ENCODE measurements around the gene MAP3K14. TPM values are rescaled to one million over a fixed set of nuclear protein-coding genes. Genes with fewer than 3 reads are reported as not detected.

The MAP3K14 gene
- polyA plus RNA-seq, 1 experiment, result 4.9 TPM

DNA sequence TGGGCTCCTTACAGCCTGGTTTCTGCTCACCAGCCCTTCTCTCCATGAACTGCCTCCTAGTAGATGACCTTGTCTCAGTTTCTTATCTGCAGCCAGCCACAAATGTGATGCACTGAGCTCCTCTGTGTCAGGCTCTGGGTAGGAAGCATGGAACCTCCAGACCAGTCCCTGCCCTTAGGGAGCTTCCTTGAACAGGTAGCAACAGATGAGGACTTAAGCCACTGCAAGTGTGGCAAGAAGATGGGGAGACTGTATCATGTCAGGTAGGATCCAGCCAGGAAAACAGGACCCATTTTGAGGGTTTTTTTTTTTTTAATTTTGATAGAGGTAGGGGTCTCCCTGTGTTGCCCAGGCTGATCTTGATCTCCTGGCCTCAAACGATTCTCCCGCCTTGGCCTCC, 5.3 kb upstream of the MAP3K14 start:
- H3K9me3 ChIP-seq (ENCODE audit: control insufficient read depth, insufficient read depth, low read length), result no peaks in the 10 kb centered on the region
- H3K27ac ChIP-seq (ENCODE audit: low read depth, low read length), result no peak overlapping the region
- TF ChIP-seq, protein P1, sequence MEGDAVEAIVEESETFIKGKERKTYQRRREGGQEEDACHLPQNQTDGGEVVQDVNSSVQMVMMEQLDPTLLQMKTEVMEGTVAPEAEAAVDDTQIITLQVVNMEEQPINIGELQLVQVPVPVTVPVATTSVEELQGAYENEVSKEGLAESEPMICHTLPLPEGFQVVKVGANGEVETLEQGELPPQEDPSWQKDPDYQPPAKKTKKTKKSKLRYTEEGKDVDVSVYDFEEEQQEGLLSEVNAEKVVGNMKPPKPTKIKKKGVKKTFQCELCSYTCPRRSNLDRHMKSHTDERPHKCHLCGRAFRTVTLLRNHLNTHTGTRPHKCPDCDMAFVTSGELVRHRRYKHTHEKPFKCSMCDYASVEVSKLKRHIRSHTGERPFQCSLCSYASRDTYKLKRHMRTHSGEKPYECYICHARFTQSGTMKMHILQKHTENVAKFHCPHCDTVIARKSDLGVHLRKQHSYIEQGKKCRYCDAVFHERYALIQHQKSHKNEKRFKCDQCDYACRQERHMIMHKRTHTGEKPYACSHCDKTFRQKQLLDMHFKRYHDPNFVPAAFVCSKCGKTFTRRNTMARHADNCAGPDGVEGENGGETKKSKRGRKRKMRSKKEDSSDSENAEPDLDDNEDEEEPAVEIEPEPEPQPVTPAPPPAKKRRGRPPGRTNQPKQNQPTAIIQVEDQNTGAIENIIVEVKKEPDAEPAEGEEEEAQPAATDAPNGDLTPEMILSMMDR (IDR thresholded peaks at IDR 0.05; ENCODE audit: low read depth, low read length), result no peak
- no peaks in the 10 kb centered on the region for H3K27me3 ChIP-seq (ENCODE audit: control insufficient read depth, insufficient read depth, low read length)
- no peak for DNase-seq (ENCODE audit: low read depth, low spot score)
- ChIA-PET CTCF (interaction anchor here (0.7 kb wide), 1 partner anchor 44 kb away, joined by 3 read pairs; no protein-coding TSS in a partner anchor), POLR2A (no interaction called here)
- no peak overlapping the region for H3K4me3 ChIP-seq (ENCODE audit: low read depth, low read length)

DNA sequence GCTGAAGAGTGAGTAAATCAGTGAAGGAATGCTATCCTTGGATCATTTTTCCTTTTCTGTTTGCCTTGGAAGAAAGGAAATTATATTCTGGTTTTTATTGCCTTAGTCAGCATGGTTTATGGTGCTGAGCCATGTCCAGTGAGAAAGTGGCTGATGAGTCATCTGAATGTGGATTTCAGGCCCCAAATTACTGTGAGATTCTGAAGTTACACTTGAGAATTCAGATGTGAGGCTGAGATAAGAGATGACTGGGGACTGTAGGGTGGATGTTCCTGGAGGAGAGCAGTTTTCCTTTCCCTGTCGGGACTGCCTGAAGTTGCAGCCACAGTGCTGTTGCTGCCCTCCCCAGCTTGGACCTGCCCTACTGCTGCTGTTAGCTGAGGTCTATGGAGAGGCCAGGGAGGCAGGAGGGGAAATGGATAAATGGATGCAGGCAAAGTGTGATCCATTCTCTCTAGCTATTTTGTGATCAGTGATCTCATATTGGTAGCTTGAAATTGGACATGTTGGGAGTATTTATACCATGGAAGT, 4.2 kb upstream of the MAP3K14 start:
- Histone ChIP-seq H3K27me3 (ENCODE audit: control insufficient read depth, insufficient read depth, low read length) (no peaks in the 10 kb centered on the region), H3K4me3 (ENCODE audit: low read depth, low read length) (no peak overlapping the region), H3K27ac (ENCODE audit: low read depth, low read length) (peak overlapping the region; percentile 65), H3K9me3 (ENCODE audit: control insufficient read depth, insufficient read depth, low read length) (no peaks in the 10 kb centered on the region)
- POLR2A ChIA-PET, result interaction anchor here (1.0 to 1.1 kb wide), 2 partner anchors 24 to 48 kb away, joined by 3 read pairs; no protein-coding TSS in a partner anchor
- DNase-seq (ENCODE audit: low read depth, low spot score), result peak; percentile 73
- TF ChIP-seq, protein P1 (IDR thresholded peaks at IDR 0.05; ENCODE audit: low read depth, low read length), result no peak
- CTCF ChIA-PET, result interaction anchor here (1.5 kb wide), 2 partner anchors 9 to 64 kb away, joined by 3 to 6 read pairs; no protein-coding TSS in a partner anchor

DNA sequence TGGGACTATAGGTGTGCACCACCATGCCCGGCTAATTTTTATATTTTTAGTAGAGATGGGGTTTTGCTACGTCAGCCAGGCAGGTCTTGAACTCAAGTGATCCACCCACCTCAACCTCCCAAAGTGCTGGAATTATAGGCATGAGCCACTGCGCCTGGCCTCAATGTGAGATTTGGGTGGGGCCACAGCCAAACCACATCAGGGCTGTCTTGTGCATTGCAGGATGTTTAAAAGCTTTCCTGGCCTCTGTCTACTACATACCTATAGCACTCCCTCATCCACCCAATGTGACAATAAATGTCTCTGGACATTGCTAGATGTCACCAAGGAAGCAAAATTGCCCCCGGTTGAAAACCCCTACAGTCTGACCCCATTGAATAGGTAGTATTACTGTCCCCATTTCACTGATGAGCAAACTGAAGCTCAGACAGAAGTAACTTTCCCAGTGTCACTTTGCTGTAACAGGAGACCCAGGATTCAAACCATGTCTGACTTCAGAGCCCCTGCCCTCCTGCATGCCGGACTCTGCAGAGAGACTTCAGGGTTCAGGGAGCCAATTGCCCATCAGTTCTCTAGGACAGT, 3.6 kb upstream of the MAP3K14 start:
- Histone ChIP-seq H3K9me3 (ENCODE audit: control insufficient read depth, insufficient read depth, low read length) (no peaks in the 10 kb centered on the region), H3K27ac (ENCODE audit: low read depth, low read length) (peak overlapping the region; percentile 65), H3K4me3 (ENCODE audit: low read depth, low read length) (no peak overlapping the region), H3K27me3 (ENCODE audit: control insufficient read depth, insufficient read depth, low read length) (no peaks in the 10 kb centered on the region)
- CTCF ChIA-PET, result interaction anchor here (0.9 to 1.5 kb wide), 4 partner anchors 10 to 185 kb away, joined by 3 to 6 read pairs (median 4); partner anchors contain the start of gene ACBD4
- DNase-seq (ENCODE audit: low read depth, low spot score), result no peak
- POLR2A ChIA-PET, result interaction anchor here (1.0 to 1.1 kb wide), 2 partner anchors 25 to 49 kb away, joined by 3 read pairs; no protein-coding TSS in a partner anchor
- TF ChIP-seq, protein P1 (IDR thresholded peaks at IDR 0.05; ENCODE audit: low read depth, low read length), result no peak

DNA sequence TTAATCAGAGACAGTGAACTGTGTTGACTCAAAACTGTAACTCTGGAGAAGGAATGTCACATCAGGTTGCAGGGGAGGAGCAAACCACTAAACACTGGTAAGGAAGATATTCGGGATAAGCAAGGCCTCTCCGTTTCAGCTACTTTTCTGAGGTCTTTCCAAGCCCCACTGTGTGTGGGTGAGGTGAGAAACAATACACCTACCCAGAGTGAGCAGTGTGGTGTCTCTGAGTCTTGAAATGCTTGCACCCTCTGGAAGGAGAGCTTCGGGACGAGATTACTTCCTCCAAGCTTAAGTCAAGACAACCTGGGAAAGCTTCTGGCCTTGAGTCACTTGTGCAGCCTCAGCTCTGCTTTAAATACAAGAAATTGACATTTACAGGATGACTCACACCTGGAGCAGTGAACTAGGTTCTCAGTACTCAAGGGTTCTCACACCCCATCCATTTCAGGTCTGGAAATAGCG, 2.5 kb upstream of the MAP3K14 start:
- no peaks in the 10 kb centered on the region for H3K9me3 ChIP-seq (ENCODE audit: control insufficient read depth, insufficient read depth, low read length)
- TF ChIP-seq, protein P1 (IDR thresholded peaks at IDR 0.05; ENCODE audit: low read depth, low read length), result no peak
- H3K4me3 ChIP-seq (ENCODE audit: low read depth, low read length), result no peak overlapping the region
- ChIA-PET CTCF (interaction anchor here (0.9 to 1.4 kb wide), 4 partner anchors 42 to 184 kb away, joined by 3 to 5 read pairs (median 3); partner anchors contain the start of gene ACBD4), POLR2A (interaction anchor here (0.6 to 1.1 kb wide), 3 partner anchors 50 to 170 kb away, joined by 3 to 7 read pairs (median 3); no protein-coding TSS in a partner anchor)
- DNase-seq (ENCODE audit: low read depth, low spot score), result no peak
- peak overlapping the region; percentile 31 for H3K27ac ChIP-seq (ENCODE audit: low read depth, low read length)
- no peaks in the 10 kb centered on the region for H3K27me3 ChIP-seq (ENCODE audit: control insufficient read depth, insufficient read depth, low read length)

Measured in AG04450 (cell line).